ENCODE measurements around the gene RELL1.

The RELL1 gene

GRCh38 chr4:37723067-37723466 lies 36.9 kb upstream of the RELL1 start:
- no peak for DNase-seq

GRCh38 chr4:37721995-37722638 lies 35.9 kb upstream of the RELL1 start:
- Histone ChIP-seq H3K9me3 (ENCODE audit: control insufficient read depth, low read length) (no peaks in the 10 kb centered on the region), H3K27me3 (replicated peaks; ENCODE audit: control insufficient read depth, insufficient read depth, low read length, poor library complexity, severe bottlenecking) (no peaks in the 10 kb centered on the region), H3K4me1 (ENCODE audit: control insufficient read depth, insufficient read depth, low read length, poor library complexity, severe bottlenecking) (peaks cover 7% of the 10 kb centered on the region), H3K27ac (ENCODE audit: insufficient read depth, low read length, poor library complexity, severe bottlenecking) (no peak overlapping the region), H3K4me3 (ENCODE audit: insufficient read depth, low read depth, low read length, poor library complexity, severe bottlenecking) (no peak overlapping the region), H3K36me3 (ENCODE audit: control insufficient read depth, insufficient read depth, low read length) (no peaks in the 10 kb centered on the region)
- no peak for DNase-seq

More at GRCh38 chr4:37723067-37723466, 36.9 kb upstream of the RELL1 start:
- Histone ChIP-seq H3K27ac (ENCODE audit: insufficient read depth, low read length, poor library complexity, severe bottlenecking) (no peak overlapping the region), H3K9me3 (ENCODE audit: control insufficient read depth, low read length) (no peaks in the 10 kb centered on the region), H3K4me1 (ENCODE audit: control insufficient read depth, insufficient read depth, low read length, poor library complexity, severe bottlenecking) (peaks cover 7% of the 10 kb centered on the region), H3K4me3 (ENCODE audit: insufficient read depth, low read depth, low read length, poor library complexity, severe bottlenecking) (no peak overlapping the region), H3K27me3 (replicated peaks; ENCODE audit: control insufficient read depth, insufficient read depth, low read length, poor library complexity, severe bottlenecking) (no peaks in the 10 kb centered on the region), H3K36me3 (ENCODE audit: control insufficient read depth, insufficient read depth, low read length) (no peaks in the 10 kb centered on the region)

GRCh38 chr4:37719021-37719420 lies 32.8 kb upstream of the RELL1 start:
- no peak overlapping the region for H3K27ac ChIP-seq (ENCODE audit: insufficient read depth, low read length, poor library complexity, severe bottlenecking)
- DNase-seq = no peak
- no peaks in the 10 kb centered on the region for H3K9me3 ChIP-seq (ENCODE audit: control insufficient read depth, low read length)
- no peaks in the 10 kb centered on the region for H3K27me3 ChIP-seq (replicated peaks; ENCODE audit: control insufficient read depth, insufficient read depth, low read length, poor library complexity, severe bottlenecking)
- peaks cover 7% of the 10 kb centered on the region for H3K4me1 ChIP-seq (ENCODE audit: control insufficient read depth, insufficient read depth, low read length, poor library complexity, severe bottlenecking)
- no peaks in the 10 kb centered on the region for H3K36me3 ChIP-seq (ENCODE audit: control insufficient read depth, insufficient read depth, low read length)
- no peak overlapping the region for H3K4me3 ChIP-seq (ENCODE audit: insufficient read depth, low read depth, low read length, poor library complexity, severe bottlenecking)

- Histone ChIP-seq H3K27me3 (replicated peaks; ENCODE audit: control insufficient read depth, insufficient read depth, low read length, poor library complexity, severe bottlenecking) (no peaks in the 10 kb centered on the region), H3K4me3 (ENCODE audit: insufficient read depth, low read depth, low read length, poor library complexity, severe bottlenecking) (no peak overlapping the region), H3K36me3 (ENCODE audit: control insufficient read depth, insufficient read depth, low read length) (no peaks in the 10 kb centered on the region), H3K4me1 (ENCODE audit: control insufficient read depth, insufficient read depth, low read length, poor library complexity, severe bottlenecking) (peaks cover 7% of the 10 kb centered on the region), H3K27ac (ENCODE audit: insufficient read depth, low read length, poor library complexity, severe bottlenecking) (no peak overlapping the region), H3K9me3 (ENCODE audit: control insufficient read depth, low read length) (no peaks in the 10 kb centered on the region)
- no peak for DNase-seq
These were observed 31.4 kb upstream of the RELL1 start for GRCh38 chr4:37717576-37717975.

- Histone ChIP-seq H3K27ac (ENCODE audit: insufficient read depth, low read length, poor library complexity, severe bottlenecking) (no peak overlapping the region), H3K27me3 (replicated peaks; ENCODE audit: control insufficient read depth, insufficient read depth, low read length, poor library complexity, severe bottlenecking) (no peaks in the 10 kb centered on the region), H3K4me1 (ENCODE audit: control insufficient read depth, insufficient read depth, low read length, poor library complexity, severe bottlenecking) (no peaks in the 10 kb centered on the region), H3K4me3 (ENCODE audit: insufficient read depth, low read depth, low read length, poor library complexity, severe bottlenecking) (no peak overlapping the region), H3K9me3 (ENCODE audit: control insufficient read depth, low read length) (no peaks in the 10 kb centered on the region), H3K36me3 (ENCODE audit: control insufficient read depth, insufficient read depth, low read length) (no peaks in the 10 kb centered on the region)
- no peak for DNase-seq
These were observed 29.8 kb upstream of the RELL1 start for GRCh38 chr4:37715889-37716402.

- no peaks in the 10 kb centered on the region for H3K27me3 ChIP-seq (replicated peaks; ENCODE audit: control insufficient read depth, insufficient read depth, low read length, poor library complexity, severe bottlenecking)
- no peak for DNase-seq
- no peaks in the 10 kb centered on the region for H3K36me3 ChIP-seq (ENCODE audit: control insufficient read depth, insufficient read depth, low read length)
- H3K4me3 ChIP-seq (ENCODE audit: insufficient read depth, low read depth, low read length, poor library complexity, severe bottlenecking) = no peak overlapping the region
- no peaks in the 10 kb centered on the region for H3K4me1 ChIP-seq (ENCODE audit: control insufficient read depth, insufficient read depth, low read length, poor library complexity, severe bottlenecking)
- H3K9me3 ChIP-seq (ENCODE audit: control insufficient read depth, low read length) = no peaks in the 10 kb centered on the region
- H3K27ac ChIP-seq (ENCODE audit: insufficient read depth, low read length, poor library complexity, severe bottlenecking) = no peak overlapping the region
These were observed 24.3 kb upstream of the RELL1 start for GRCh38 chr4:37710491-37710890.

GRCh38 chr4:37706032-37706431 lies 19.9 kb upstream of the RELL1 start:
- Histone ChIP-seq H3K27ac (ENCODE audit: insufficient read depth, low read length, poor library complexity, severe bottlenecking) (no peak overlapping the region), H3K36me3 (ENCODE audit: control insufficient read depth, insufficient read depth, low read length) (no peaks in the 10 kb centered on the region), H3K4me1 (ENCODE audit: control insufficient read depth, insufficient read depth, low read length, poor library complexity, severe bottlenecking) (no peaks in the 10 kb centered on the region)

GRCh38 chr4:37705571-37705970 lies 19.4 kb upstream of the RELL1 start:
- H3K27me3 ChIP-seq (replicated peaks; ENCODE audit: control insufficient read depth, insufficient read depth, low read length, poor library complexity, severe bottlenecking) = no peaks in the 10 kb centered on the region
- H3K4me3 ChIP-seq (ENCODE audit: insufficient read depth, low read depth, low read length, poor library complexity, severe bottlenecking) = no peak overlapping the region
- no peaks in the 10 kb centered on the region for H3K4me1 ChIP-seq (ENCODE audit: control insufficient read depth, insufficient read depth, low read length, poor library complexity, severe bottlenecking)
- no peak overlapping the region for H3K27ac ChIP-seq (ENCODE audit: insufficient read depth, low read length, poor library complexity, severe bottlenecking)
- H3K36me3 ChIP-seq (ENCODE audit: control insufficient read depth, insufficient read depth, low read length) = no peaks in the 10 kb centered on the region
- no peak for DNase-seq
- H3K9me3 ChIP-seq (ENCODE audit: control insufficient read depth, low read length) = no peaks in the 10 kb centered on the region

More at GRCh38 chr4:37706032-37706431, 19.9 kb upstream of the RELL1 start:
- Histone ChIP-seq H3K4me3 (ENCODE audit: insufficient read depth, low read depth, low read length, poor library complexity, severe bottlenecking) (no peak overlapping the region), H3K9me3 (ENCODE audit: control insufficient read depth, low read length) (no peaks in the 10 kb centered on the region), H3K27me3 (replicated peaks; ENCODE audit: control insufficient read depth, insufficient read depth, low read length, poor library complexity, severe bottlenecking) (no peaks in the 10 kb centered on the region)
- no peak for DNase-seq

- Histone ChIP-seq H3K4me3 (ENCODE audit: insufficient read depth, low read depth, low read length, poor library complexity, severe bottlenecking) (no peak overlapping the region), H3K36me3 (ENCODE audit: control insufficient read depth, insufficient read depth, low read length) (no peaks in the 10 kb centered on the region), H3K27me3 (replicated peaks; ENCODE audit: control insufficient read depth, insufficient read depth, low read length, poor library complexity, severe bottlenecking) (no peaks in the 10 kb centered on the region), H3K27ac (ENCODE audit: insufficient read depth, low read length, poor library complexity, severe bottlenecking) (no peak overlapping the region), H3K9me3 (ENCODE audit: control insufficient read depth, low read length) (no peaks in the 10 kb centered on the region), H3K4me1 (ENCODE audit: control insufficient read depth, insufficient read depth, low read length, poor library complexity, severe bottlenecking) (no peaks in the 10 kb centered on the region)
- DNase-seq = no peak
These were observed 13.8 kb upstream of the RELL1 start for GRCh38 chr4:37699868-37700481.

- Histone ChIP-seq H3K27me3 (replicated peaks; ENCODE audit: control insufficient read depth, insufficient read depth, low read length, poor library complexity, severe bottlenecking) (no peaks in the 10 kb centered on the region), H3K4me3 (ENCODE audit: insufficient read depth, low read depth, low read length, poor library complexity, severe bottlenecking) (no peak overlapping the region), H3K9me3 (ENCODE audit: control insufficient read depth, low read length) (no peaks in the 10 kb centered on the region), H3K27ac (ENCODE audit: insufficient read depth, low read length, poor library complexity, severe bottlenecking) (no peak overlapping the region), H3K4me1 (ENCODE audit: control insufficient read depth, insufficient read depth, low read length, poor library complexity, severe bottlenecking) (no peaks in the 10 kb centered on the region), H3K36me3 (ENCODE audit: control insufficient read depth, insufficient read depth, low read length) (no peaks in the 10 kb centered on the region)
- no peak for DNase-seq
These were observed 11.4 kb upstream of the RELL1 start for GRCh38 chr4:37697566-37697965.
